Fibroblast of skin of left quadriceps (primary cell): ENCODE data around the gene COPB1.

Source experiments
- DNase-seq, 2 experiments: peaks; one replicate each; pipeline ENCODE4 v3.0.0-alpha.2; 2013; ENCODE audit warnings: low read depth in 2 of 2

COPB1 gene

DNA sequence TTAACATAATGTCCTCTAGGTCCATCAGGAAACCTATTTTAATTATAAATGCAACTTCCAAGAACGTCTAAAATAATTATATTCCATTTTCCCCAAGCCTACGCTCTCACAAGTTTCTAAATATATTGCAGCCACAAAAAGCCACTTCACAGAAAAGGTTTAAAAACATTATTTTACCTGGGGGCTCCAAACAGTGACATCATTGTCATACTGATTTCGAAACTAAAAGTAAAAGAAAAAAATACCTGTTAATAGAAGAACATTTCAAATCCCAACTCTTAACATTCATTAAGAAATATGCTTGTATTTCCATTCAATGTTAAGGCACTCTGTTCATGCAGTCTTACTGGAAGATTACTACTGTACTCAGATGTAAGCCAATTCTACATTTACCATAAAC lies 19.2 kb upstream of the COPB1 start:
- no peak for DNase-seq

DNA sequence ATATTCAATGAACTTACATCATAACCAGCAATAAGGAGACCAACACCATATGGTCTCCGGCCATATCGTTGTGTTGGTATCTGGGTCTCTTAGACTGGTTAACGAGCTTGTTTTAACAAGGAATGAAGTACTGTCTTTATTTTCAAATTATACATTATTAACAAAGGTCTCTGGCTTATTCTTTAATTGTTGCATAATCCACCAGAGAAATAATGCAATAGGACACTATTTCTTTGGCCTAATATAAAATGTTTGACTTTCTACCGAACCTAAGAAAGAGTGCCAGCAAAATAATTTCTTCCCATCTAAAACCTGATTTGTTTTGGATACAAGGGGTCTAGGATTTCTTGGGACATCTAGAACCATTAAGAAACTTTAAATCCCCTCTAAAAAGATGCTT lies 14.2 kb upstream of the COPB1 start:
- no peak for DNase-seq

DNA sequence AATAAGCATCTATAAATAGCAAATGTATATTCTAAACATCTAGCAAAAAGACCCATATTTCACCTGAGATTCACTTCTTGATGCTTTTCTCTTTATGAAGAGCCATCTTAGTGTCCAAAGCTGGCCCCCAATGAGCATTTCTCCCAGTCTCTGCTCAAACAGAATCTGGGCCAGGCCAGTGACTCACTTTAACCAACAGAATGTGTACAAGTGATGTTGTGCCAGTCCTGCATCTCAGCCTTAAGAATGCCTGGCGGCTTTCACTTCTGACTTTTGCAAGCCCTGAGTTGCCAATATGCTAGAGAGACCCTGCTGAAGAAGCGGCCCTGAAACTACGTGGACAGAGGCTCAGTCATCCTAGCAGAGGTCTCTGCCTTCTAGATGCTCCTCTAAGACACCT lies 6.9 kb upstream of the COPB1 start:
- DNase-seq, result no peak

DNA sequence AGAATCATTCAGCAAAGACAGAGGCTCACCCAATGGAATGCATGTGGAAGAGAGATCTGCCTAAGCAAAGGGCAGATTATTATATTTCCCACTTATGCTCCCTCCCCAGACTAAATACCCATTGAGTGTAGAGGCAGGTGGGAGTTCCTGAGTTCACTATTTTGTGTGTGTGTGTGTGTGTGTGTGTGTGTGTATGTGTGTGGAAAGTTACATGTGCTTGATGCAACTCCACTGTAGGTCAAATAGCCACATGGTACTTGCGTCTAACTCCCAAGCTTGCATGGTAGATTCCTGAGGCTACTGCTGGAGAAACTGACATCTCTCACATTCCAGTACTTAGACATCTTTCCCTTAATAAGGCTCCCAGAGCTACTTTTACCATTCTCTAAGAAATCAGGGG lies 3.4 kb upstream of the COPB1 start:
- no peak for DNase-seq

DNA sequence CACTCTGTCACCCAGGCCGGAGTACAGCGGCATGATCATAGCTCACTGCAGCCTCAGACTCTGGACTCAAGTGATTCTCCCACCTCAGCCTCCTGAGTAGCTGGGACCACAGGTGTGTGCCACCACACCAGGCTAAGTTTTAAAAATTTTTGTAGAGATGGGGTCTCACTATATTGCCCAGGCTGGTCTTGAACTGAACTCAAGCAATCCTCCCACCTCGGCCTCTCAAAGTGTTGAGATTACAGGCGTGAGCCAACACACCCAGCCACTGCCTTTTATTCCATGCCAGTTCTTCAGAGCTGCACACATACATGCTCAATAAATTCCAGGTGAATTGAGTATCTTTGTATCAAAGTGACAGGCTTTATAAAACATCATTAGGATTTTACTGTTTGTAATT lies 2.4 kb upstream of the COPB1 start:
- DNase-seq, result no peak

DNA sequence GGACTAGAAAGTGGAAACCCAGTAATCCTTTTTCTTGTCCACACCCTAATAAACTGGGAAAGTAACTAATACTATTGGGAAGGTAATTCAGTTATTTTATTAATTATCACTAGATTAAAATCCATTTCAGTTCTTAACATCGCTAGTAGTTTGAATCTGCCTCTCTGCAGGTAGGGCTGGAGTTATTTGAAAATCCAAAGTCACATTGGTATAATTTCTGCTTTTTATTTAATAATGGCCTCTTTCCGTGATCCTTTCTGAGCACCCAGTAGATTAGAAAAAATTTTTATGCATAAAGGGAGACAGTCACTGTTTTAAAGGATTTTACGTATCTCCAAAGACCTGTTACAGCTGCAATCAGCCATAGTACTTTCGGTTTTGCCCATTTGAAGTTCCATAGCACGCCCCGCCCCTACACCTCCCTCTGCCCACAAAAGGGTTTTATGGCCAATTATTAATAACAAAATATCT lies 605 bp upstream of the COPB1 start:
- no peak for DNase-seq

DNA sequence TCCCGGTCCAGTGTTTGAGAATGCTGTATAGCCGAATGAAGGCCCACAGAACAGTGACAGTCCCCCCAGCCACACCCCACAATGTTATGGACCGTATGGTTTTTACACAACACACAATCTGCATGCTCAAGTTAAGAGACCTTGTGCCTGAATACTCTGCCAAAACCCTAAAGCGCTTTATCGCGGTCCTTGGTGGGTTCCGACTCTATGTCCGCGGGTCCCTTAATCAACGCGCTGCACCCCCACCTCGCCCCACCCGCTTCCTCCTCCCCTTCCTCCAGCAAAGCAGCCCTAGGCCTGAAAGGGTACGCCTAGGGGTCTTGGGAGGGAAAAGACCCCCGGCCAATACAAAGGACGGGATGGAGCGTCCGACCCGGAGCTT lies 442 bp downstream of the COPB1 start:
- DNase-seq, result no peak

DNA sequence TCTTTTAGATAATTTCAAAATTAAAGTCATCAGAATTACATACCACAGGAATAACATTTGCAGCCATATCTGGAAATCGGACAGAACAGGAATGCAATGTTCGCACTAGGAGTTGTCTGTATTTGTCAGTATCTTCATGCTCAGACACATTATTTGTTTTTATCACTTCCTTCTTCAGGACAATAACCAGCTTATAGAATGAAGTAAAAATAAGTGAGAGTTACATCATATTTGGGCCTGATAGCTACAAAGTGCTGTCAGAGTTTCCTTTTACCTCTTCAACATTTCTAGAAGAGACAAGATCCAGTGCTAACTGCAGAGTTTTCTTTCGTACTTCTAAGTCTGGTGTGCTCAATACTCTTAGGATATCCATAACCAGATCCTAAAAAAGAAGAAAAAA lies 18.9 kb downstream of the COPB1 start:
- no peak for DNase-seq

DNA sequence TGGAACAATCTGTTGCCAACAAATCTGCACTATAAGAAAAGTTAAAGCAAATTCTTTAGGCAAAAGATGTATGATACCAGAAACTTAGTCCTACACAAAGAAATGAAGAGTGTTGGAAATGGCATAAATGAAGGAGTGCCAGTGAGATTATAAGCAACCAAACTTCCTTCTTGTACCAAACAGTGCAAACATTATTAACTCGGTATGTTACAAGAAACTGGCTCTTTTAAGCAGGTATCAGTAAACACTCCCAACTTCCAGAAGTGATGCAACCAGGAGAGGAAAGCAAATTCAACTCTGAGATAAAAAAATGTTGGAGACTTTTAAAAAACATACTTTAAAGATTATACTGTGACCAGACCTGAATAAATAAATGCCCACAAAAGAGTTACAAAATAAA lies 28.5 kb downstream of the COPB1 start:
- DNase-seq, result no peak

DNA sequence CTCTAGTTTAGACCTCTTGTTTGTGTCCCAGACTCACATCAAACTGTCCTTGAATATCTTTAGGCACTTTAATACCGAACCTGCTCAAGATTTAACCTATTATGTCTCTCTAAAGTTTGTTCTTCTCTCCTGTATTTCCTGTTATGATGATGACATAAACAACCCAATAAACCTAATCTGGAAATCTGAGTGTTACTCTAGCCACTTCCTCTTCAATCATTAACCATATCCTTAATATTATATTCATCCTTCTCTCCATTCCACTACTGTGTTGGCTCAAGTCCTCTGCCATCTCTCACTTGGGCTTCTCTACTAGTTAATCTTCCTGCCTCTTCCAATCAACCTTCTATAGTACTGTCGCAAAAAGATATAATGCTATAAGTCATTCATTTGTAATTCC lies 36.0 kb downstream of the COPB1 start:
- no peak for DNase-seq

DNA sequence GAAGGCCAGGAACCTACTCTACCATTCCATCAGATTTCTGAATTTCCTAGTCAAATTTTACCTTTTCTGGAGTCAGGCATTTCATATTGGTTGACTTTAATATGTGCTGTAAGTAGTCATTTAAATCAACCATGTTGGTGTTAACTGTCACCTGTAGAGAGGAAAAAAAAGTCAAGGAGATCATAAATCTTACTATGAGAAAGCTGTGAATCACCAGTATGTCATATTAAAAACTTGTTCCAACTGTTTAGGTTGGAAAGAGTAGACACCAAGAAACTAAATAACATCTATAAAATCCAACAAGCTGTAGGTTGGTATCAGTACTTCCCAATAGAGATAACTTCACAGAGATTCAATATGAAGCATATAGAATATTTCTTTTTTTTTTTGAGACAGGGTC lies 39.5 kb downstream of the COPB1 start:
- no peak for DNase-seq

DNA sequence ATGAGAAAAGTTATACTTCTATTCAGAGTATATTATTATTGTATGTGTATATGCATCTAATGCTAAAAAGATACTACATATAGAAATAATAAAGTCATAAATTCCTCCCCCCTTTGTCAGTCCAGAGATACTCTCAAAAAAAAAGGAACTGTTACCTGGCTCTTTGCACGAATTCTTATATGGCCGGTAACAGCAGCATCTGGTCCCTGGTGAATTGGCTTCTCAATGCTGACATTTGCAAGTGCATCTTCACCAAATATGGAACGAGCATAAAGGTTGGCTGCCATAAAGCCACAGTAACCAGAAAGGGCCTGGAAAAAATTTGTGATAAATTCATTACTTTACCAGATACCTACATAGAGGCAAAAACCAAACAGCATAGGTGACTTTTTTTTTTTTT lies 41.2 kb downstream of the COPB1 start:
- DNase-seq, result no peak

DNA sequence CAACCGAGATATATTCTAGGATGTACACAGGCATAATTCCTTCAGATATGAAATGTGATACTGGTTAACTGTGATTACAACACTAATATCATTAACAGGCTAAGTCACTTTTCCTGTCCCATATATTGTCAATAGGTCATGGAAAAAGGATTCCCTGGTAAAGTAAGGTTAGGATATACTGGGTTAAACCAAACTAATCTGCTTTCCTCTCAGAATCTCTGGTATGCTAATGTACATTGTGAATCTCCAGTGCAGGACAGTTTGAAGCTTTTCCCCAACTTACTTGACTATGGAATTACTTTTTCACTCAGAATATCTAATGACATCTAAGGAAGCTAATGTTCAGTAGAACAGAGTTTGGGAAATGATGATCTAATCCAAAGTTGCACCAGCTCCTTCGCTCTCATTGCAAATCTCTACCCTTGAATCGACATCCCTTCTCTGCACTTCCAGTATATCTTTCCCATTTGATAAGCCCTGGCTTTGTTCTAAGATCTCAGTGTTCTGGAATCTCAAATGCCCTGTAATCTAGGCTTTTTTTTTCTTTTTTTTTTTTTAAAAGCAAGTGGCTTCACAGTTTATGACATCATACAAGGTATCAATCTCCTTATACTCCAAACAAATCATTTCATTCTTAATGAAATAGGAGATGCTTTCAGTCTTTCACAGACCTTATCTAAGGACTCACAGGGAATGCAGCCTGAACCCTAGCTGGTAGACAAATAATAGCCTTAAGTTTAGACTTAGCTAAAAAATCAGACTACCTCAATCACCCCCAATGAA lies 43.8 kb downstream of the COPB1 start:
- DNase-seq, result no peak

DNA sequence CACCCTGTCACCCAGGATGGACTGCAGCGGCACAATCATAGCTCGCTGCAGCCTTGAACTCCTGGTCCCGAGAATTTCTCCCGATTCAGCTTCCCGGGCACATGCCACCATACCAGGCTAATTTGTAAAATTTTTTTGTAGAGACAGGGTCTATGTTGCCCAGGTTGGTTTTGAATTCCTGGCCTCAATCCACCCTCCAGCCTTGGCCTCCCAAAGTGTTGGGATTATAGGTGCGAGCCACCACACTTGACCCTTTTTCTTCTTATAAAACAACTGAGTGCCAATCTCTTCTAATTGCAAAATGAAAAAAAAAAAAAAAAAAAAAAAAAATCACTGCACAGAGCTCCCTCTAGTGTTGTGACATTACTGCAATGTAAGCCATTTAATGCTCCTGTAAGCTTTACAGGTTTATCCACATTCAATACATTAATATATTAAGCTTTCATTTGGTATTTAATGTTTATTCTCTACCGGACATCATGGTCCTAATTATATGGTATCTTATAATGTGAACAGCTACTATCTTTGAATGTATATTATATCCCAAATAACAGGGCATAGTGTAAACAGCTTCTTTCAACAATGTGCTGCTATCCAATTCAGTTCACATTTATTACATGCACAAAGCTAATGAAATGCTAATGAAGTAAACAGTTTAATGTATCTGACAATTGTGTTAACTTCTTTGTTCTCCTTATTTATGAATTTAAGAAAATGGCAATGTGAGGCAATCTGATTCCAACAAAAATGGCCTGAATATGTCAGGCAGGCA lies 44.6 kb downstream of the COPB1 start:
- no peak for DNase-seq

DNA sequence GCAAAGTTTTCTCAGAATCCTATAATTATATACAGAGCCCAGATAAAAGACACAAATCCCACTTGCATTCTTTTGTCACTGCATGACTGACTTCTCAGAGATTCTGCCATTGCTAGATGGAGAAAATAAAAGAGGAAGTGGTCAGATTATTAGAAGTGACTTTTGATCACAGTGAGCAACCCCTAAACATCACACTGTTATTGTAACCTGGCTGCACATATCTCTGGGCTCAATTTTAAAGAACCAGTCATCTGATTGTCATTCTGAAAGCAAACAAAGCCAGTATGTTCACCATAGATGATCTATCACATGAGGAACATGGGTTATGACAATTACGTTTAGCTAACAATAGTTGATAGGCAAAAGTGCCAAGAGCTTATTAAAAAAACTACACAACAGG lies 47.8 kb downstream of the COPB1 start:
- no peak for DNase-seq

DNA sequence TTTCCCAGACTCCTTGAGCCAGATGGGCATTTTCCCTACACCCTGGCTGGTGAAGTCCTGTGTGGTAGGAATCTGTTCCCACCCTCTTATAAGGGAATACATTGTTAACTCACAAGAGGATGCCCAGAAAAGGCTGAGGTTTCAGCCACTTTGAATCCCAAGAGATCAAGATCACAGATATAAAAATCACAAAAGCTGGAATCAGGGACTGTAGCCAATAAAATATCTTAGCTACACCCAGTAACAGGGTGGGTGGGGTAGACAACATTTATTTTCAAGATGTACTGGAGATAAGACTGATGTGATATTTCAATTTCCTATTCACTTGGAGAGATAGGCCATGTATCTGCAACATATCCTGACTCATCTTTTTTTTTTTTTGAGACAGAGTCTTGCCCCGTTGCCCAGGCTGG lies 50.3 kb downstream of the COPB1 start:
- no peak for DNase-seq

DNA sequence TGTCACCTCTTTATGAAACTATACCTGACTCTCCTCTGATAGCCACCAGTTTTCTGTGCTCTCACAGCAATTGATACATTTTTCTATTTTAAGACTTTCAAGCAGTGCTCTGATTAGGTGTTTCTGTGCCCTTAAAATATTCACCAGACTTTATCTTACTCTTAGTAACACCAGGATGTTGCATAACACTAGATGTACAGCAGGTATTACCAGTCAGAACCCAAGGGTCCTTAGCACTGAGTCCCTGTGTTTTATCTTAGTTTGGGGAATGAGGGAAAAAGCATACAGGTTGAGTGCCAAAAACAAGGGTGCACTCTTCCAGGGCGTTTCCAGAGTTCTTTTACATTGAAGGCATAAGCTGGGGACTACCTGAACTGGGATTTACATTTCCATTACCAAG lies 51.4 kb downstream of the COPB1 start:
- DNase-seq, result no peak

DNA sequence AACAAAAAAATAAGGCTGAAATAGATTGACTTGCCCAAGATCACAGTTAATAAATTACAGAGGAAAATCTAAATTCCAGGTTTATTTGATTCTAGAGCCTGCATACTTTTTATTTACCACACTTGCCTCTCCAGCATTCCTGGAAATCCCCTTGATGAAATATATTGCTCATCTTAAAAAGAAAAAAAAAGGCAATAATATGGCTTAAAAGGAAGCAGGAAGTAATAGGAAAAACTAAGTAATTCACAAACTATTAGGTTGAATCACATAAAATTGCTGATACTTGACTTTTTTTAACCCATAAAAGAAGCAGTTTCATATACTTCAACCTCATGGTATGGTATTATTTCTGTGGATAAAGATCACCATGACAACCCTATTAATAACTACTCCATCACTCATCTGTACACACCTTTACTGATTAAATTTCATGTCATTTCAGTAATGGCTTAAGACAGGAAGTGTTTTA lies 52.9 kb downstream of the COPB1 start:
- DNase-seq, result peak; percentile 58 to 64

DNA sequence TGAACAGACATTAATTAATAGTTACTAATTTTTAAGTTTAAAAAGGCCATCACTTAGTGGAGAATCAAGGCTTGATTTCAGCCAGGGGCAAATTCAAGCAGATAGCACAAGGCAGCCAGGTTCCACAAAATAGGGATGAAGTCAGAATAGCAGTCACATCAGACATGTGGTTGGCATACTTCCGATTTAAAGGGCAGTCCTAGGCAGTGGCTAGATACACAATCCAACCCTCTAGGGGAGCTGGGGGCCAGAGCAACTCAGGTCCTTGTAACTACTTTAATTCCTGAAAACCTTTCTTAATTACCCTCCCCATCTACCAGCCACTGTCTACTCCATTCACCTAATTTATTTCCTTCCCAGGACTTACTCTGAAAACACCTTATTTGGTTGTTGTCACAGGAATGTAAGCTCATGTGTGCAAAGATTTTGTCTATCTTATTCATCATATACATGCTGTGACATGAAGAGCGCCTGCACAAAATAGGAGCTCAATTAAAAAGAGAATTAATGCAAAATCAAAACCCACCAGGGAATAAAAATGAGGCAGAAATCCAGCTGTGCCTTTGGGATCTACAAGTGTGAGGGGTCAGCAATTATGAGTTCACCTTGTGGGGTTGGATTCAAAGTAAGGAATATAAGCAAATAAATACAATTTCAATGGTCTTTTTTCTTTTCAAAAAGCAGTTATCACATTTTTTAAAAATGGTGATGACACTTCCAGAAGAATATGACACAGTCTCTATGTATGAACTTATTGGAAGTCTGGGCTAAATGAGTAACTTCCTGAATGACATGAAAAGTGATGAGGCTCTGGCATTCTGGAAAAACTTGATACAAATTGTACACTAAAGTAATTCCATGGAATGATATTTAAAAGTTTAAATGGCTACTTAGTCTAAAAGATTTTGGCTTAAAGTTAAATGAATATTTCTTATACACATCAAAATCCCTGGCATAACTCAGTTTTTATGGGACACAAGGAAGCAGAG lies 53.8 kb downstream of the COPB1 start:
- no peak for DNase-seq

DNA sequence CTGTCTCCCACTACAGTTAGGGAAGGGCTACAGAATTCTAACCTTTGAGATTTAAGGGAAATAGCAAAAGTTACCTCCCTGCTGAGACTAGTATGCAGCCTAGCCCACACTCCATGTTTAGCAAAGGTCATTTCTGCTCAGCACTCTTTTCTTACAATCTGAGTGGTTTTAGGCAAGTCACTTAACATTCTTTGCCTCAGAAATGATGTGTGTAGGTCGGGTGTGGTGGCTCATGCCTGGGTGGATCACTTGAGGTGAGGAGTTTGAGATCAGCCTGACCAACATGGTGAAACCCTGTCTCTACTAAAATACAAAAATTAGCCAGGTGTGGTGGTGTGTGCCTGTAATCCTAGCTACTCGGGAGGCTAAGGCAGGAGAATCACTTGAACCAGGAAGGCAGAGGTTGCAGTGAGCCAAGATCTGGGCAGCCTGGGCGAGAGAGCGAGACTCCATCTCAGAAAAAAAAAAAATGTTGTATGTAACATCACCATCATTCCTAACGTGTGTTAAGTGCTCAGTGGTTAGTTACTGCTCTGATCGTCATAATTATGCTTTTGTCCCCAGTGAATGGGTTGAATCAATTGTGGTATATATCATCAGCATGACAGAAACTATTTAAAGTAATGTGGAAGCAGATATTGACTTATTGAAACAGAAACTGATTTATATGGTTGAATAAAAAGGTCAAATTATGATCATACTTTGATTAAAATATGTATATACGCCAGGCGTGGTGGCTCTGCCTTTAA lies 55.0 kb downstream of the COPB1 start:
- no peak for DNase-seq

DNA sequence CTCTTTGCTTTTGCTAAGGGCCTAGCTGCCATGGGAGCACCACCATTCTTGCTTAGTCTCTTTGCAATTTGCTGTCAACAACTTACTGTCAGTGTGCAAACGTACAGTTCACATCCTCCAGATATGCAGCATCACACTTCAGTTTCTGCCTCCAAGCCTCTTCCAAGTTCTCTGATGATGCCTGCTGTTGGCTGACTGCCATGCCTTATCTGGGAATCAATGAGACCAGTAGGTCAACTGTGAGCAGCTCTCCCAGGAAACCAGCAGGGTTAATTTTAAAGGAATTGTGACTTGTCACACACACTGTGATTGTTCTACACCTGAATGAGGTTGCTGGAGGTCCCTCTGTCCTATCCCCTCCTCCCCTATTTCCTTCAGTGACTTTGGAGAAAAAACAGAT lies 56.0 kb downstream of the COPB1 start:
- DNase-seq, result peak in 1 of 2 experiments; percentile 29
